SK-MEL-5 (cell line): ENCODE measurements around the gene ANKRD55. TPM values are rescaled to one million over a fixed set of nuclear protein-coding genes. Genes with fewer than 3 reads are reported as not detected.
"Not testable (repeated sequence)": the region's sequence is repeated elsewhere in the genome, so short reads cannot be mapped to it uniquely, and the experiment has no call there.

Experiments used
- DNase-seq: peaks from one replicate; pipeline ENCODE4 v3.0.0-alpha.2; 2016; ENCODE audit warnings: low read depth, low spot score
- in situ Hi-C: cut with HindIII; loops from 2 replicates; pipeline ENCODE4 v1.10.0; 2016; ENCODE audit warnings: low sequenced_read_pairs, high pct_unique_total_duplicates, low pct_unique_long_range_greater_than_20kb
- total RNA-seq: library from RNA; depleted of rRNA; stranded (reverse); fragments of >200 nt; shearing (Covaris generic); gene quantifications from 2 replicates; pipeline ENCODE4 v1.2.3, GENCODE V29; 2014

The ANKRD55 gene
- total RNA-seq, 1 experiment from 2014 or later: not detected

DNA sequence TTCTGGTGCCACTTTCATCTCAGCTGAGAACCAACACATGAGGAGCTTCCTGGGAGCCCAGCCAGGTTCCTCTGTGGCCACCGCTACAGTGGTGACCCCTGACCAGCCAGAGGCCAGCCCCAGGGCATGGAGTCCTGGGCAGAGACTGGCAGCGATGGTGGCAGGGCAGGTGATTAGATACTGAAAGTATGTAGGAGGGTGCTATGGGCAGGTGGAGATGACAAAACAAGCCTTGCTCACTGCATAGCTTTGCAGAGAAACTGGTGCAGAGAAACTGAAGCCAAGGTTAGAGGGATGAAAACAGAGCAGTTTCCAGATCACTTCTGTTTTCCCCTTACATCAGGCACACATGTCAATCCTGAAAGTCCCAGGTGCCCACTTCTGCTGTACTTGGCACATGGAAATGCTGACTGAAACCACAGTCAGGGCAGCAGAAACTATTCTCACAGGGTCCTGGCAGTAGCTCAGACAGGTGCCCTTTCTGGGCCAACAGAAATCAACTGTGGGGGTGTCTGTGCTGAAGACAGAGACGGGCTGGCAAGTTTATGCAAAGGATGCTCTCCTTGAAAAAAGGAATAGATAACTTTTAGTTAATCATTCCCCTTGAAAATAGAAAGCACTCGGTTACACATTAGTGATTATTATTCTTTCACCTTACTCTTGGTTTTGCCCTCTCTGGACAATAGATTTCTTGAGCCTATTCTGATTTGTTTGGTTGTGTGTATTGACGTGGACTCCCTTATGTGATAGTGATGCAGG is 90.3 kb downstream of the ANKRD55 start:
- in situ Hi-C loops: no loop called here
- no peak for DNase-seq

DNA sequence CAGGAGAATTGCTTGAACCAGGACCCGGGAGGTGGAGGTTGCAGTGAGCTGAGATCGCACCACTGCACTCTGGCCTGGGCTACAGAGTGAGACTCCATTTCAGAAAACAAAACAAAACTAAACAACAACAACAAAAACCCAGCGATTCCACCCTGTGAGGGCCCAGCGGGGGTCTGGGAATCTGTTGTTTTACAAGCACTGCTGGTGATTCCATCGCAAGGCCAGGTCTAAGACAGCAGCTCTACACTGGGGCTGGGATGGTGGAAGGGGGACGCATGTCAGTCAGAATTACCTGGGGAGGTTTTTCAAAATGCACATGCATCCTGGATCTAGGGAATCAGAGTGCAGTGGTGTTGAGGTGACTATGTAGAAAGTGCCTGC is 90.9 kb downstream of the ANKRD55 start:
- in situ Hi-C loops: no loop called here
- DNase-seq: no peak

DNA sequence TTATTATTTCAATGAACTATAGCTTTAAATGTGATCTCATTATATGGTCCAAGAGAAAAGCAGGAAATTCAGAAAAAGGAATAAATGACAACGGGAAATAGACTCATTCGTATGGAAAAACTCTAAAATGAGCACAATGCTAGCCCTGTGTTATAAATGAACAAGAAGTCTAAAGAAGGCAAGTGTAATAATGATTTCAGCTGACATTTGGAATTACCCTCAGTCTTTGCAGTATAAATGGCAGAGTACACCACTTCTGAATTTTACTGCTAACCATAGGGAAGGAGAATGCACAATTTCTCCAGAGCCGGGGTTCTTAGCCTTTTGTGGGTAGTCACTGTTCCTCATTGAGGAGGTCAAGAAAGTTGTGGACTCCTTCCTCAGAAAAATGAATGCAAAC is 93.1 kb downstream of the ANKRD55 start:
- peak; percentile 70 for DNase-seq
- in situ Hi-C loops: no loop called here

DNA sequence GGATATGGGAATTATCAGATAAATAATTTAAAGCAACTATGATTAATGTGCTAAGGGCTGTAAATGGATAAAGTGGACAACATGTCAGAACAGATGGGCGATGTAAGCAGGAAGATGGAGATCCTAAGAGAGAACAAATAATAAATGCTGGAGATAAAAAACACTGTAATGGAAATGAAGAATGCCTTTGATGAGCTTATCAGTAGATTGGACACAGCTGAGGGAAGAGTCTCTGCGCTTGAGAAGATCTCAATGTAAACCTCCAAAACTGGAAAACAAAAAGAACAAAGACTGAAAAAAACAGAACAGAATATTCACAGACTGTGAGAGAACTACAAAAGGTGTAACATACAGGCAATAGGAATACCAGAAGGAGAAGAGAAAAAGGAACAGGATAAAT is 102.5 kb downstream of the ANKRD55 start:
- in situ Hi-C loops: no loop called here
- DNase-seq: no peak

DNA sequence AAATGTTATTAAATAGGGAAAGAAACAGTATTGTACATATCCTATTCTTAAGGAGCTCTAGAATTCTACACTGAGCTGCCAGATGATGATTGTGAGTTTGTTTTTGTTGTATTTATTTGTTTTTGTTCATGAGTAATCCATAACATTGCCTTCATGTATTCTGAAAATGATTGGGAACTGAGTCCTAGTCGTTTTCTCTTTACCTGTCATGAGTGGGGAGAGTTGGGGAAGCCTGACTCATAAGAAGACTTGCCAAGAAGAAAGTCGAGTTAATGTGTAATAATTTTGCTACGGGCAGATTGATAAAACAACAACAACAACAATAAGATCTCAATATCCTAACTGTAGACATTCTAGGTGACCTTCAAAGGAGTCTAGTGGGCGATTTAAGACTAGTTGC is 103.8 kb downstream of the ANKRD55 start:
- DNase-seq: no peak
- in situ Hi-C loops: no loop called here

DNA sequence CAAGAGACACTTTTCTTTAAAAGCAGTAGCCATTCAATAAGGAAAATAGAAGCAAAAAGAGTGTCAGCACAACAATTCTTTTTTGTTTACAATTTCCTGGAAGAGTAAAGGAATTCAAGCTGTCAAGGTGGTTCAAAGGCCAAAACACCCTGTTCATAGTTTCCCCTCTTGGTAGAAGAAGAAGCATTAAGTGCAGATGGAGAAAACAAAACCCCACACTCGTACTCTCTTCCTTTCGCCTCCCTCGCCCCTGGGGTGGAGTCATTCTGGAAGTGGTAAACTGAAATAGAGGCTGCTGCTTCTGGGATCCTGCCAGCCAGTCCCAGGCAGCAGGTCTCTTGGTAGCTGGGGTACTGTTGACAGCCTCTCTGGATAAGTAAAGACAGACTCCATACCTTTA is 105.0 kb downstream of the ANKRD55 start:
- no peak for DNase-seq

DNA sequence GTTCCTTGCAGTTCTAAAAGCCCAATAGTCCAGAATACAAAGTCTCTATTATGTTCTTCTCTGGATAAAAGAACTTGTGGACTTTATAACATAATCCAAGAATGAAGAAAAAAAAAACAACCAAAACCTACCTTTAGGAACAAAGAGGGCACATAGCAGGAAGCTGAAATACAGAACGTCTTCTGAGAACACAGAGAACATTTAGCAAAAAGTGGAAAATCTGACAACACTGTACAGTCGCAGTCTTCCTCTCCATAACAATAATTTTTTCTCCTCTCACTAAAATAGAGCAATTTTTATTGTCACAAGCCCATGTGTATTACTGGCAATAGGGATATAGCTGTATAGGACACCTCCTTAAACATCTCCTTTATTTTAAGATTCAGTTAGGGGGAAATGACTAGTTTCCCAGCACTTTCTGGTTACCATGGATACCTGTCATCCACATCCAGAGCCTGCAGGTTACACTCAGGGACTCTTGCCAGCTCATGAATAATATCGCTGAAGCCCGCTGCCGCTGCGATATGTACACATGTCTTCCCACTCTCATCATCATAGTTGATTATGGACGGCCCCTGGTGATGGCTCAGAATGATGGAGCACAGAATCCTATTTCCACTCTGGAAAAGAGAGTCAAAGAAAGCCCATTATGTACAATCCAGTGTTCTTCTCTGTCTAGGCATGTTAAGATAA is 106.5 kb downstream of the ANKRD55 start:
- in situ Hi-C loops: no loop called here
- peak; percentile 26 for DNase-seq

More for the DNA sequence above, 105.0 kb downstream of the ANKRD55 start:
- in situ Hi-C loops: no loop called here

DNA sequence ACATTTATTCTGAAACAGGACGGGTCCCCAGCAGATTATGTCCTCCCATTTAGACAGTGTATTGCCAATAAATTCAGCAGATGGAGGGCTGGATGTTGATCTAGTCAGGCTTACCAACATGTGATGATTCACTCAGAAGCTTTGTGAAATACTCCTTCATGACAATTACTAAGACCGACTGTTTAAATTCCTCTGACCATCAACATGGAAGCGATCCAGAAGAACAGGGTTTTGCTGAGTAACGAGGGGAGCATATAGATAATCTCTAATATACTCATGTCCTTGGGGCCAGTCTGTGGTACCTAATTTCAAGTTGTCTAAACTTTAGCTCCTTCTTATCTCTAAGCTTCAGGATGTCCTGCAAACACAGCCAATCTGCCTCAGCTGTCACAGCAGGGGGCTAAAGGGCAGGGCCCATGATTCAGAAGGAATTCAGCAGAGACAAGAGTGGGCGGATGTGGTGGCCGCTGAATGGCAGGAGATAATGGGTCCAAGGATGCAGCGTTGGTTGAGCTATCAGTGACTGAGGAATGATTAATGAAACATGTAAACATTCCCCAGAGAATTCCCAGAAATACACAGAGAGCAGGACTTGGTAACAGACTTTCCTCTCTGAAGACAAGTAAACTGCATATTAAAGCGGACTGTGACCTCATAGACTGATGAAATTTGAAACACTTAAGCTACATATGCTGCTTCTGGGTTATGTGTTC is 109.4 kb downstream of the ANKRD55 start:
- in situ Hi-C loops: no loop called here
- DNase-seq: peak; percentile 88

DNA sequence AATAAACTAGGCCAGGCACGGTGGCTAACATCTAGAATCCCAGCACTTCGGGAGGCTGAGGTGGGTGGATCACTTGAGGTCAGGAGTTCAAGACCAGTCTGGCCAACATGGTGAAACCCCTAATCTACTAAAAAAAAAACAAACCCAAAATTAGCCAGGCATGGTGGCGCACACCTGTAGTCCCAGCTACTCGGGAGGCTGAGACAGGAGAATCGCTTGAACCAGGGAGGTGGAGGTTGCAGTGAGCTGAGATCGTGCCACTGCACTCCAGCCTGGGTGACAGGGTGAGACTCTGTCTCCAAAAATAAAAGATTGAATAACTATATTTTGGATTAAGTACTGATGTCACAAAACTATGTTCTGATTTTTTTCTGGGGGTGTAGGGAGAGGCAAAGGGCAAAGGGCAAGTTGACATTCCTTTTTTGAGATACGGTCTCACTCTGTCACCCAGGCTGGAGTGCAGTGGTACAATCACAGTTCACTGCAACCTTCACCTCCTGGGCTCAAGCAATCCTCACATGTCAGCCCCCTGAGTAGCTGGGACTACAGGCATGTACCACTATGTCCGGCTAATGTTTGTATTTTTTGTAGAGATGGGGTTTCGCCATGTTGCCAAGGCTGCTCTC is 110.7 kb downstream of the ANKRD55 start:
- in situ Hi-C loops, DNase-seq: not testable (repeated sequence)

DNA sequence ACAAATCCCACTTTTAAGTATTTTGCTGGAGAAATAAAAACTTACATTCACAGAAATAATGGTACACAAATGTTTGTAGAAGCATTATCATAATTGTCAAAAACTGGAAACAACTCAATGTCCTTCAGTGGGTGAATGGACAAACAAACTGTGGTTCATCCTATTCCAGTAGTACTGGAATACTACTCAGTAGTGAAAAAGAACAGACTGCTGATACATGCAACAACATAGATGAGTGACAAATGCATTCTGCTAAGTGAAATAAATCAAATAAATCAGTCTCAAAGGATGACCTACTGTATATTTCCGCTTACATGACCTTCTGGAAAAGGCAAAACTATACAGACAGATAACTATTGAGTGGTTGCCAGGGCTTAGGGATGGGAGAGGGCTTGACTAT is 114.1 kb downstream of the ANKRD55 start:
- in situ Hi-C loops: no loop called here
- DNase-seq: no peak

DNA sequence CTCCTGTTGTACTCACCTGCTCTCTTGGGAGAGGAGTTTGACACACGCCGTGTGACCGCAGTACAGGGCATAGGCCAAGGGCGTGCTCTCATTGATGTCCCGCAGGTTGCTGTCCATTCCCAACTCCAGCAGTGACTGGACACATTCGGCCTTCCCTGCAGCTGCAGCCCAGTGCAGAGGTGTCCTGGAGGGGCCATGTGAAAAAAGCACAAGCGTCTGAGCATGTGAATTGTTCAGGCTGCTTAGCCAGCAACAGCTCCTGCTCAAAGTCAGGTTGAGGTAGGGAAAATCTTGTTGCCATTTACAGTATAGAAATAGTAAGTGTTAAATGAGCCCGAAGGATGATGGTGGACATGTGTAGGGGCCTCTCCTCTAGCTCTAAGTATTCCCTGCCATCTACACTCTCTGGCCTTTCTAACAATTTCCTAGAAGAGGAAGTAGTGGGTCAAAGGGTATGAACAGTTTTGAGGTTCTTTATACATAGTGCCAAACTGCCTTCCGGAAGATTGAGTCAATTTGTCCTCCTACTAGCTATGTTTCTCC is 116.5 kb downstream of the ANKRD55 start:
- in situ Hi-C loops: no loop called here
- DNase-seq: no peak

DNA sequence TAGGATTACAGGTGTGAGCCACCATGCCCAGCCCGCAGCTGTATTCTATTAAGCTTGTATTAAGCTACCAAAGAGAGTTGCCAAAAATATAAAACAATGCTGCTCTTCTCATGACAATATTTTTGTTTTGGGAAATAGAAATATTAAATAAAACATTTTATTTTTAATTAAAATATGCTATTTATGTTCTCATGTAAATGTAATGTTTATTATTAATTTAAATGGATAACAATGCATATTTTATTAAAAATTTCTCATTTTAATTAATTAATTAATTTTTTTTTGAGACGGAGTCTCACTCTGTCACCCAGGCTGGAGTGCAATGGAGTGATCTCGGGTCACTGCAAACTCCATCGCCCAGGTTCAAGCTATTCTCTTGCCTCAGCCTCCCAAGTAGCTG is 117.5 kb downstream of the ANKRD55 start:
- DNase-seq: no peak
- in situ Hi-C loops: no loop called here

DNA sequence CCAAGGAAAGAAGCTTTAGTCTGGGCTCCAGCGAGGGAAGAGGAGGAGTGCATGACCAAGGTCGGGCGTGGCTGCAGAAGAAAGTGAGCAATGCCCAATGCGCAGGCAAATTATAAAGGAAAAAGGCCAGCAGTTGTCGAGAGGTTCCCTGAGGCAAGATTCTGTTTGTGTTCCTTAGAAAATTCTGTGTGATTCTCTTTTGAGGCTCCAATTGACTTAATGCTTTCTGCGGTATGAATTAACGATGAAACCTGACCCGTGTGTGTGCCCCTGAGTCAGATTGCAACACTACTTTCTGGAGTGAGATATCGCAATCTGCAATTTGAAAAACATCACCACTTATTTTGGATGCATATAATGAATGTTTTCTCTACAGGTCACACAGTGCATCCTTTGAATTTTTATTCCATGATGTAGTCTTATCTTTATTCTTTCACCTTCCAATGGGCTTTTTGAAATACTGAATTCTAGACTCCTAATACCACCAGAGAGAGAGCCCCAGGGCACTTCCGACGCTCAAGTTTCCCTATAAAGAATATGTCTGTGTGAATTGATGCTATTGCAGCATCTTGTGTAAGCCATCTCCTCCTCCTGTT is 120.5 kb downstream of the ANKRD55 start:
- in situ Hi-C loops: no loop called here
- peak; percentile 97 for DNase-seq

DNA sequence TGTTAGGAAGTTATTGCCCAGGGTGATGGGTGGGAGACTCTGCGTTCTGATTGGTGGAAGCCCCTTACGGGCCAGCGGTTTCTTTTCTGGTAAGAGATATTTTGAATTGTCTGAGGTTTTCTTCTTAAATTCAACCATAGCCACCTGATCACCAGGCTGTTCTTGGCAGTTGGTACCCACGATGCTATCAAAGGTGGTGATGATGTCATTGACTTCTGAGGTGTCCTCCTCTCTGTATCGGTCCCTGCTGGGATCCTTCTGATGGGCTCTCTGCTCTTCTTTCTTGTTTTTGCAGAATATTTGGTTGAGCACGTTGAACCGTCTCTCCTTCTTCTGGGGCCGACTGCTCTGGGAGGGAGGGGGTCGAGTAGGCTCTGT is 121.7 kb downstream of the ANKRD55 start:
- DNase-seq: no peak

DNA sequence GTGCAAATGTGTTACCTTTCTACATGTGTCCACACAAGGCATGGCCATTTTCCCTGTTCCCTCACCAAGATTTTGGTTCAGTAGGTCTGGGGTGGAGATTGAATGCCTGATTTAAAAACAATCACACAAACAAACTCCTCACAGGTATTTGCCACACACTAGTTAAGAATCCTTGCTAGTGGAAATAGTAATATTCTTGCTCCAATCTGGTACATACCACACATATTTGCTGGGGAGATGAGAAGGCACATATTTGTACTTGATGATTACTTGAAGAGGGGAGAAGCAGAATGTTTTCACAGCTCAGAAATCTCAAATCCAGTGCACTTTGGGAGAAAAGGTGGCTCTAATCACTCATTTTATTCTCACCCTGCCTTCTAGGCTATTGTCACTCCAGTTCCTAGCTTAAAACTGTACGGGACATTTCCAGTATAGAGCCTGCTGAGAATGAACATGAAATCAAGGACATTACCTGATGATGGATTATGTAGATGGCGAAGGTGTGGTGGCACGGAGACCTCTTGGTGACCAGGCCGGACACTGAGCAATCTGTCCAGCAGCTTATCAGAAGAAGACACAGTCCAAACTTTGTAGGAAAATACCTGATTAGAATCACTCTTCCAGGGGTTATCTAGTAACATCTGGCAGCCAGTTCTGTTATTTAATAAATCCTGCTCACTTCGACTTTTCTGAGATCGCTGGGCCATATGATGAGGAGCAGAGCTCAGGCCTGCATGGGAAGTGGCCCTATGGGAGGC is 122.3 kb downstream of the ANKRD55 start:
- no peak for DNase-seq
- in situ Hi-C loops: no loop called here

More for the DNA sequence above, 121.7 kb downstream of the ANKRD55 start:
- in situ Hi-C loops: no loop called here

DNA sequence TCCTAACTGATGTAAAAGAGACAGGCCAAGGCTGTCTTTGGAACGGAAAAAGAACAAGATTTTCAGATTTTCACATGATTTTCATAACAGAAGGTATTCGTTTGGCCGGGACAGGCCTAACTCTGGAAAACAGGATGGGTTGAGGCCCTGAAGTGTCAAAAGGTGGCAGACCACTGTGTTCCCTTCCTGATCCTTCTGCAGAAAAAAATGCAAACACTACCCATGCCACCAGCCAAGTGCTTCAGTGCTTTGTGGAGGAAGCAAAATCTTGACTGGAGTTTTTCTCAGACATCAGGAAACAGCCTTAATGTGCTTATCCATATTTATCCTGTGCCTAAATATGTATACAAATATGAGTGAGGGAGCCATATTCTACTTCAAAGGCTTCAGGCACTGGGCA is 124.9 kb downstream of the ANKRD55 start:
- no peak for DNase-seq
- in situ Hi-C loops: no loop called here

DNA sequence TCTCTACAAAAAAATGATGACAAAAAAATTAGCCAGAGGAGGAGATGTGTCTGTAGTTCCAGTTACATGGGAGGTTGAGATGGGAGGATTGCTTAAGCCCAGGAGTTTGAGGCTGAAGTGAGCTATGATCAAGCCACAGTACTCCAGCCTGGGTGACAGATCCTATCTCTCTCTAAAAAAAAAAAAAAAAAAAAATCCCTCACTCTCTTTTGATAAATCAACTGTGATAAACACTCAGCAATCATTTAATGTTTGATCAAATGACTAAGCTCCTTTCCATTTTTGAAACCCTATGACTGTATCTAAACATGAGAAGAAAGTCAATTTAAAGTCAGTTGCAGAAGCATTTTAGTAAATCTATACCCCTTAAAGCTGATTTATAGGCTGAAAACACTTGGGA is 126.3 kb downstream of the ANKRD55 start:
- in situ Hi-C loops: no loop called here
- DNase-seq: no peak
